Chondrocyte (in vitro differentiated cells): Measurements from ENCODE around the gene SLC35E4. TPM values are rescaled to one million over a fixed set of nuclear protein-coding genes. Genes with fewer than 3 reads are reported as not detected.

Experiments used
- total RNA-seq: library from RNA; stranded (reverse); gene quantifications from 3 replicates; pipeline ENCODE4 v1.2.1, GENCODE V29; 2021

SLC35E4 gene
- total RNA-seq, 1 donor from 2014 or later = 7.6 TPM

Other genes starting within 250 kb of the SLC35E4 start
- 35.2 to 36.2 TPM (median 36.0 TPM) in 3 replicates for gene RNF215, start 248.4 kb upstream of the SLC35E4 start, total RNA-seq
- gene SEC14L2, start 238.8 kb upstream of the SLC35E4 start, total RNA-seq = 15.5 to 39.5 TPM (median 15.6 TPM) in 3 replicates
- gene MTFP1, start 210.0 kb upstream of the SLC35E4 start, total RNA-seq = 9.3 to 12.7 TPM (median 12.1 TPM) in 3 replicates
- not detected in 3 replicates for gene SEC14L3, start 163.8 kb upstream of the SLC35E4 start, total RNA-seq
- gene SEC14L4, start 130.1 kb upstream of the SLC35E4 start, total RNA-seq = not detected in 3 replicates
- gene SEC14L6, start 89.0 kb upstream of the SLC35E4 start, total RNA-seq = 0.77 to 2.0 TPM (median 1.2 TPM) in 3 replicates
- gene GAL3ST1, start 61.1 kb upstream of the SLC35E4 start, total RNA-seq = 0.82 to 3.9 TPM (median 2.8 TPM) in 3 replicates
- 53.6 to 61.7 TPM (median 56.4 TPM) in 3 replicates for gene PES1, start 43.9 kb upstream of the SLC35E4 start, total RNA-seq
- gene TCN2, start 28.6 kb upstream of the SLC35E4 start, total RNA-seq = 10.4 to 14.9 TPM (median 11.5 TPM) in 3 replicates
- 7.6 to 9.4 TPM (median 9.0 TPM) in 3 replicates for gene DUSP18, start 32.1 kb downstream of the SLC35E4 start, total RNA-seq
- gene OSBP2, start 59.1 kb downstream of the SLC35E4 start, total RNA-seq = 1.9 to 3.6 TPM (median 2.4 TPM) in 3 replicates